K562 (cell line): ENCODE data around the gene NELFE. TPM values are rescaled to one million over a fixed set of nuclear protein-coding genes. Genes with fewer than 3 reads are reported as not detected.

ENCODE experiments used
- ARID2 ChIP-seq: fragments of 450-650 bp; IDR thresholded peaks from 2 replicates; pipeline ENCODE4 v1.6.1; 2017; ENCODE audit warnings: antibody characterized with exemption, mild to moderate bottlenecking
- CBFA2T2 ChIP-seq: fragments of 450-650 bp; conservative IDR thresholded peaks from 2 replicates; pipeline ENCODE4 v1.6.1; 2017; ENCODE audit warnings: mild to moderate bottlenecking
- DLX4 ChIP-seq: fragments of 250-450 bp; sonication (Bioruptor Pico); IDR thresholded peaks from 2 replicates; pipeline ENCODE4 v1.6.1; 2021; ENCODE audit warnings: mild to moderate bottlenecking
- HOXB6 ChIP-seq: fragments of 250-450 bp; sonication (Bioruptor Pico); IDR thresholded peaks from 2 replicates; pipeline ENCODE4 v1.5.1; 2022; ENCODE audit warnings: mild to moderate bottlenecking, borderline replicate concordance
- IFI16 ChIP-seq: fragments of 250-450 bp; sonication (Bioruptor Pico); IDR thresholded peaks from 2 replicates; pipeline ENCODE4 v2.1.2; 2022; ENCODE audit warnings: mild to moderate bottlenecking, inconsistent platforms
- KDM5B ChIP-seq: fragments of 200-600 bp; sonication (generic); IDR thresholded peaks from 2 replicates; pipeline ENCODE4 v1.6.1; 2012; ENCODE audit warnings: low read depth, mild to moderate bottlenecking, moderate library complexity, low read length, control low read depth, inconsistent platforms; ENCODE audit not compliant: insufficient replicate concordance
- NFATC3 ChIP-seq: fragments of 450-650 bp; IDR thresholded peaks from 2 replicates; pipeline ENCODE4 v1.6.1; 2017; ENCODE audit warnings: mild to moderate bottlenecking
- NR0B1 ChIP-seq: fragments of 450-650 bp; IDR thresholded peaks from one replicate; pipeline ENCODE4 v1.6.1; 2018; ENCODE audit warnings: mild to moderate bottlenecking, moderate library complexity; ENCODE audit not compliant: partially characterized antibody
- POLR2A ChIP-seq: fragments of 450-650 bp; conservative IDR thresholded peaks from 2 replicates; pipeline ENCODE4 v1.6.1; 2016
- PYGO2 ChIP-seq: fragments of 450-650 bp; IDR thresholded peaks from 2 replicates; pipeline ENCODE4 v1.6.1; 2016; ENCODE audit warnings: mild to moderate bottlenecking, missing genetic modification characterization, moderate library complexity, missing compliant biosample characterization
- RBM34 ChIP-seq: fragments of 200-400 bp; formaldehyde crosslinking; IDR thresholded peaks from 2 replicates; pipeline ENCODE4 v1.6.1; 2018; ENCODE audit warnings: low read length, borderline replicate concordance; ENCODE audit not compliant: insufficient read depth
- RREB1 ChIP-seq: fragments of 250-450 bp; sonication (Bioruptor Pico); IDR thresholded peaks from 2 replicates; pipeline ENCODE4 v1.4.0; 2020
- SLC30A9 ChIP-seq: fragments of 250-450 bp; sonication (Bioruptor Pico); IDR thresholded peaks from 2 replicates; pipeline ENCODE4 v1.8.0; 2022; ENCODE audit warnings: mild to moderate bottlenecking, moderate library complexity
- SREBF1 ChIP-seq: fragments of 150-350 bp; IDR thresholded peaks from 2 replicates; pipeline ENCODE4 v1.6.1; 2014; ENCODE audit warnings: antibody characterized with exemption, low read depth, low read length, borderline replicate concordance
- TEAD2 ChIP-seq: fragments of 450-650 bp; IDR thresholded peaks from 2 replicates; pipeline ENCODE4 v1.6.1; 2016; ENCODE audit warnings: missing genetic modification characterization, control low read depth, missing compliant biosample characterization
- ZC3H8 ChIP-seq: fragments of 450-650 bp; IDR thresholded peaks from 2 replicates; pipeline ENCODE4 v1.6.1; 2017
- ZNF12 ChIP-seq: sonication (generic); formaldehyde crosslinking; IDR thresholded peaks from 2 replicates; pipeline ENCODE4 v1.4.0; 2020; ENCODE audit warnings: mild to moderate bottlenecking, missing genetic modification reagents
- ZNF76 ChIP-seq: fragments of 250-450 bp; sonication (Bioruptor Pico); IDR thresholded peaks from 2 replicates; pipeline ENCODE4 v1.4.0; 2020; ENCODE audit warnings: mild to moderate bottlenecking, moderate library complexity, borderline replicate concordance
- ZNF785 ChIP-seq: fragments of 250-450 bp; sonication (Bioruptor Pico); IDR thresholded peaks from 2 replicates; pipeline ENCODE4 v1.4.0; 2020; ENCODE audit warnings: mild to moderate bottlenecking
- polyA plus RNA-seq, 8 experiments: library from polyadenylated mRNA; depleted of rRNA in 4 of 8; stranded (reverse) in 5 of 8; unstranded in 3 of 8; fragments of >200 nt; fragmentation: Nextera tagmentation in 2 of 8; fragmentation: Illumina TruSeq in 1 of 8; extraction: Ambion mirVana in 2 of 8; extraction: Trizol in 1 of 8; gene quantifications; 2 replicates each; pipeline versions ENCODE4 v1.2.1 to v1.2.3, GENCODE V29; 2011 to 2014; ENCODE audit warnings: inconsistent platforms in 1 of 8, missing spikeins in 1 of 8
- total RNA-seq, 7 experiments: library from RNA; depleted of rRNA in 6 of 7; stranded (reverse); fragments of >200 nt in 6 of 7; fragmentation: Illumina TruSeq in 2 of 7; extraction: Trizol in 2 of 7; gene quantifications; 2 replicates each; pipeline versions ENCODE4 v1.2.1 to v1.2.3, GENCODE V29; 2011 to 2021; ENCODE audit warnings: low replicate concordance in 1 of 7

NELFE gene
- total and polyA plus RNA-seq, 9 of the 15 experiments (the other 6 are each of a cell fraction or from before 2014, with no cell fraction given) = 15.2 to 157 (median 91.5) TPM

GRCh38 chr6:31972709-31973350 lies 14.1 kb upstream of the NELFE start (continued):
- 0 out of 2 replicates have a peak, but pooled peaks have one; percentile 16 for TF ChIP-seq RREB1 (CRISPR knock-in tag)
- TF ChIP-seq CBFA2T2 = no peak
- no peak for TF ChIP-seq NR0B1
- no peak for TF ChIP-seq RBM34
- 0 out of 2 replicates have a peak, but pooled peaks have one; percentile 27 for TF ChIP-seq TEAD2 (tag)
- no peak for TF ChIP-seq IFI16 (CRISPR knock-in tag)
- TF ChIP-seq ZNF785 = no peak
- TF ChIP-seq SLC30A9 (CRISPR knock-in tag) = no peak
- peak; percentile 68 for TF ChIP-seq ZNF12 (CRISPR knock-in tag)
- TF ChIP-seq PYGO2 = no peak
- TF ChIP-seq SREBF1 = no peak
- peak; percentile 80 for TF ChIP-seq KDM5B
- no peak for TF ChIP-seq DLX4 (CRISPR knock-in tag)
- TF ChIP-seq POLR2A = peak; percentile 54
- peak; percentile 81; the same call in 1 of the 2 replicates for TF ChIP-seq ZNF76
- TF ChIP-seq NFATC3 = peak; percentile 90
- TF ChIP-seq ZC3H8 = no peak
- TF ChIP-seq ARID2 = peak; percentile 38; the same call in 1 of the 2 replicates
- TF ChIP-seq HOXB6 (CRISPR knock-in tag) = no peak
